Measurements from ENCODE around the gene NPBWR2. TPM values are rescaled to one million over a fixed set of nuclear protein-coding genes. Genes with fewer than 3 reads are reported as not detected.

NPBWR2 gene
- total RNA-seq, 1 experiment from 2014 or later = not detected

GRCh38 chr20:64053841-64054661 lies 53.3 kb downstream of the NPBWR2 start:
- POLR2A ChIA-PET = interaction anchor here (1.3 to 2.2 kb wide), 3 partner anchors 9 to 11 kb away, joined by 3 to 7 read pairs (median 3); partner anchors contain the start of gene TCEA2
- no peaks in the 10 kb centered on the region for H3K36me3 ChIP-seq (ENCODE audit: control insufficient read depth in 1 of 2, insufficient read depth in 2 of 2, low read length in 2 of 2)
- CTCF ChIA-PET = interaction anchor here (1.0 to 2.9 kb wide), 7 partner anchors 9 to 79 kb away, joined by 3 to 35 read pairs (median 4); partner anchors contain the start of genes PRPF6 and TCEA2
- DNase-seq (ENCODE audit: low read depth, low spot score) = peak; percentile 29
- peak; percentile 41 for ATAC-seq
- no peak overlapping the region for H2AFZ ChIP-seq (ENCODE audit: low read depth, low read length, poor library complexity, severe bottlenecking)
- H3K4me3 ChIP-seq (replicated peaks in 1 of 2; ENCODE audit: low read depth in 1 of 2, low read length in 2 of 2) = no peak overlapping the region
- H3K79me2 ChIP-seq (ENCODE audit: insufficient read depth, low read length) = no peaks in the 10 kb centered on the region
- H3K4me1 ChIP-seq (ENCODE audit: control insufficient read depth in 1 of 2, insufficient read depth in 2 of 2, low read length in 2 of 2) = peaks cover 16 to 43% of the 10 kb centered on the region in 2 experiments
- H3K9me3 ChIP-seq (ENCODE audit: control insufficient read depth in 1 of 2, insufficient read depth in 1 of 2, low read depth in 1 of 2, low read length in 2 of 2) = no peaks in the 10 kb centered on the region
- H3K9ac ChIP-seq (ENCODE audit: low read length) = no peak overlapping the region
- peak overlapping the region; percentile 23; the same call in 1 of the 2 replicates for H3K27ac ChIP-seq (ENCODE audit: low read depth, low read length)
- intact Hi-C loops (cut with micrococcal nuclease) = loop anchor here (10.0 kb wide), 1 partner anchor 349 kb away; the partner anchor contains the start of genes ARFRP1 and ZGPAT
- H3K9me2 ChIP-seq (ENCODE audit: insufficient read depth) = no peaks in the 10 kb centered on the region
- BruUV-seq (replicated peaks) = no TSS peak
- H3K4me2 ChIP-seq (ENCODE audit: low read length) = peak overlapping the region; percentile 45
- RAD21 ChIA-PET (ENCODE audit: low non-redundant PET in 1 of 2, low total read pairs in 2 of 2, uncharacterized antibody in 2 of 2, unreplicated experiment in 2 of 2) = interaction anchor here in 1 of 2 experiments (0.8 kb wide), 1 partner anchor 81 kb away, joined by 3 read pairs; no protein-coding TSS in a partner anchor
- H3K27me3 ChIP-seq (ENCODE audit: insufficient read depth, low read length) = no peaks in the 10 kb centered on the region
- TF ChIP-seq POLR2A (IDR thresholded peaks at IDR 0.05; ENCODE audit: borderline replicate concordance, extremely low read depth, insufficient read depth, insufficient read length) (no peak), CBX3 (IDR thresholded peaks at IDR 0.05; ENCODE audit: low read depth) (no peak), TCF7L2 (IDR thresholded peaks at IDR 0.05; ENCODE audit: borderline replicate concordance, extremely low read depth, insufficient read depth, insufficient read length) (no peak), CTCF (IDR thresholded peaks at IDR 0.05 in 2 of 3, conservative IDR thresholded peaks at IDR 0.05 in 1 of 3; ENCODE audit: borderline replicate concordance in 1 of 3, insufficient read depth in 1 of 3, low read depth in 2 of 3, low read length in 2 of 3) (peak in 2 of 3 experiments; percentile 49 to 52; a peak in 4 of 6 replicates), MAX (IDR thresholded peaks at IDR 0.05) (no peak)
- no peaks in the 10 kb centered on the region for H4K20me1 ChIP-seq (ENCODE audit: insufficient read depth)

Small RNAs within 50 kb of the gene (microRNA-seq; reads per million reads assigned to microRNA genes)
- gene MIR6813 (ENCODE audit: borderline number of aligned reads) = 5.6 reads per million, percentile 13 among the genes with 10 or more reads in this experiment

Other genes with a start within 250 kb of the NPBWR2 start
- gene ABHD16B, start 246.1 kb downstream of the NPBWR2 start, total RNA-seq (2021; ENCODE audit: unreplicated experiment) = not detected
- 149 TPM for gene TPD52L2, start 242.3 kb downstream of the NPBWR2 start, total RNA-seq (2021; ENCODE audit: unreplicated experiment)
- 38.3 TPM for gene DNAJC5, start 212.4 kb downstream of the NPBWR2 start, total RNA-seq (2021; ENCODE audit: unreplicated experiment)
- gene UCKL1, start 151.1 kb downstream of the NPBWR2 start, total RNA-seq (2021; ENCODE audit: unreplicated experiment) = 54.2 TPM
- 10.3 TPM for gene ZNF512B, start 137.6 kb downstream of the NPBWR2 start, total RNA-seq (2021; ENCODE audit: unreplicated experiment)
- gene SAMD10, start 127.9 kb downstream of the NPBWR2 start, total RNA-seq (2021; ENCODE audit: unreplicated experiment) = 4.2 TPM
- gene PRPF6, start 126.4 kb downstream of the NPBWR2 start, total RNA-seq (2021; ENCODE audit: unreplicated experiment) = 74.9 TPM
- gene C20orf204, start 71.4 kb downstream of the NPBWR2 start, total RNA-seq (2021; ENCODE audit: unreplicated experiment) = 2.5 TPM
- 3.3 TPM for gene SOX18, start 57.9 kb downstream of the NPBWR2 start, total RNA-seq (2021; ENCODE audit: unreplicated experiment)
- 29.7 TPM for gene TCEA2, start 44.4 kb downstream of the NPBWR2 start, total RNA-seq (2021; ENCODE audit: unreplicated experiment)
- gene RGS19, start 28.0 kb downstream of the NPBWR2 start, total RNA-seq (2021; ENCODE audit: unreplicated experiment) = 21.4 TPM
- 1.6 TPM for gene OPRL1, start 27.5 kb downstream of the NPBWR2 start, total RNA-seq (2021; ENCODE audit: unreplicated experiment)
- gene LKAAEAR1, start 23.2 kb downstream of the NPBWR2 start, total RNA-seq (2021; ENCODE audit: unreplicated experiment) = not detected
- gene MYT1, start 56.9 kb upstream of the NPBWR2 start, total RNA-seq (2021; ENCODE audit: unreplicated experiment) = 7.1 TPM
- 44.7 TPM for gene PCMTD2, start 148.2 kb upstream of the NPBWR2 start, total RNA-seq (2021; ENCODE audit: unreplicated experiment)